ENCODE measurements around the gene NLGN4Y. TPM values are rescaled to one million over a fixed set of nuclear protein-coding genes. Genes with fewer than 3 reads are reported as not detected.

NLGN4Y gene
- total RNA-seq, 1 donor from 2014 or later: not detected

- Mint-ChIP-seq H3K4me3 (no peak overlapping the region), H3K4me1 (no peaks in the 10 kb centered on the region)
- TF ChIP-seq, protein P1, sequence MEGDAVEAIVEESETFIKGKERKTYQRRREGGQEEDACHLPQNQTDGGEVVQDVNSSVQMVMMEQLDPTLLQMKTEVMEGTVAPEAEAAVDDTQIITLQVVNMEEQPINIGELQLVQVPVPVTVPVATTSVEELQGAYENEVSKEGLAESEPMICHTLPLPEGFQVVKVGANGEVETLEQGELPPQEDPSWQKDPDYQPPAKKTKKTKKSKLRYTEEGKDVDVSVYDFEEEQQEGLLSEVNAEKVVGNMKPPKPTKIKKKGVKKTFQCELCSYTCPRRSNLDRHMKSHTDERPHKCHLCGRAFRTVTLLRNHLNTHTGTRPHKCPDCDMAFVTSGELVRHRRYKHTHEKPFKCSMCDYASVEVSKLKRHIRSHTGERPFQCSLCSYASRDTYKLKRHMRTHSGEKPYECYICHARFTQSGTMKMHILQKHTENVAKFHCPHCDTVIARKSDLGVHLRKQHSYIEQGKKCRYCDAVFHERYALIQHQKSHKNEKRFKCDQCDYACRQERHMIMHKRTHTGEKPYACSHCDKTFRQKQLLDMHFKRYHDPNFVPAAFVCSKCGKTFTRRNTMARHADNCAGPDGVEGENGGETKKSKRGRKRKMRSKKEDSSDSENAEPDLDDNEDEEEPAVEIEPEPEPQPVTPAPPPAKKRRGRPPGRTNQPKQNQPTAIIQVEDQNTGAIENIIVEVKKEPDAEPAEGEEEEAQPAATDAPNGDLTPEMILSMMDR (IDR thresholded peaks at IDR 0.05; ENCODE audit: unreplicated experiment): no peak
Observed at GRCh38 chrY:14748329-14748728, 224.0 kb downstream of the NLGN4Y start.

DNA sequence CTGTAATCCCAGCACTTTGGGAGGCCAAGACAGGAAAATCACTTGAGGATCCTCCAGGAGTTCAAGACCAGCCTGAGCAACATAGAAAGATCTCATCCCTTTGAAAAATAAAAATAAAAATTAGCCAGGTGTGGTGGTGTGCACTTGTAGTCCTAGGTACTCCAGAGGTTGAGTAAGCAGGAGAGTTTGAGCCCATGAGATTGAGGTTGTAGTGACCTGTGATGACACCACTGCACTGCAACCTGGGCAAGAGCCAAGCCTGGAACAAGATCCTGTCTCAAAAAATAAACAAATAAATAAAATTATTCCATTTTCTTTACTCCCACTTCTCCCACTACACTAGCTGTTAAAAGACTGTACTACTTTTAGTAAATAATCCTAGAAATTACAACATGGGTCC, 231.2 kb downstream of the NLGN4Y start:
- Mint-ChIP-seq H3K4me1 (no peaks in the 10 kb centered on the region), H3K4me3 (no peak overlapping the region), H3K27me3 (ENCODE audit: low read depth) (no peaks in the 10 kb centered on the region), H3K9me3 (no peaks in the 10 kb centered on the region), H3K36me3 (no peaks in the 10 kb centered on the region), H3K27ac (no peak overlapping the region)
- TF ChIP-seq, protein P1 (IDR thresholded peaks at IDR 0.05; ENCODE audit: unreplicated experiment): no peak
- DNase-seq (ENCODE audit: low spot score in 2 of 2, unreplicated experiment in 2 of 2): no peak

More at GRCh38 chrY:14748329-14748728, 224.0 kb downstream of the NLGN4Y start:
- Mint-ChIP-seq H3K27me3 (ENCODE audit: low read depth) (no peaks in the 10 kb centered on the region), H3K9me3 (no peaks in the 10 kb centered on the region), H3K36me3 (no peaks in the 10 kb centered on the region), H3K27ac (no peak overlapping the region)
- no peak for DNase-seq (ENCODE audit: low spot score in 2 of 2, unreplicated experiment in 2 of 2)

GRCh38 chrY:14762903-14763302, 238.6 kb downstream of the NLGN4Y start:
- no peak for DNase-seq (ENCODE audit: low spot score in 2 of 2, unreplicated experiment in 2 of 2)
- Mint-ChIP-seq H3K27ac (no peak overlapping the region), H3K27me3 (ENCODE audit: low read depth) (no peaks in the 10 kb centered on the region), H3K4me1 (no peaks in the 10 kb centered on the region), H3K4me3 (no peak overlapping the region), H3K36me3 (no peaks in the 10 kb centered on the region), H3K9me3 (no peaks in the 10 kb centered on the region)
- TF ChIP-seq, protein P1 (IDR thresholded peaks at IDR 0.05; ENCODE audit: unreplicated experiment): no peak

DNA sequence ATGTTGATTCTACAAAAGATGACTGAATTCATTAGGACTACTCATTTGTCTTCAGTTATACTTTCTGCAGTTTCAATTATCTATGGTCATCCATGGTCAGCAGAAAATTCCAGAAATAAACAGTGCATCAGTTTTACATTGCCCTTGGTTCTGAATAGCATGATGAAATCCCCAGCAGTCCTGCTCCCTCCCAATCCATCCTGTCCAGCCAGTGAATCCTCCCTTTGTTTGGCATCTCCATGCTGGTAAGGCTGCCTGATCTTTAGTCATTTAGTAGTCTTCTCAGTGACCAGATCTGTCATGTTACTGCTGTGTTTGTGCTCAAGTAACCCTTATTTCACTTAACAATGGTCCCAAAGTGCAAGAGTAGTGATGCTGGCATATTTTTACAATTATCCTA, 239.3 kb downstream of the NLGN4Y start:
- TF ChIP-seq, protein P1 (IDR thresholded peaks at IDR 0.05; ENCODE audit: unreplicated experiment): no peak
- Mint-ChIP-seq H3K36me3 (no peaks in the 10 kb centered on the region), H3K4me3 (no peak overlapping the region), H3K9me3 (no peaks in the 10 kb centered on the region), H3K27ac (no peak overlapping the region), H3K27me3 (ENCODE audit: low read depth) (no peaks in the 10 kb centered on the region), H3K4me1 (no peaks in the 10 kb centered on the region)
- no peak for DNase-seq (ENCODE audit: low spot score in 2 of 2, unreplicated experiment in 2 of 2)

DNA sequence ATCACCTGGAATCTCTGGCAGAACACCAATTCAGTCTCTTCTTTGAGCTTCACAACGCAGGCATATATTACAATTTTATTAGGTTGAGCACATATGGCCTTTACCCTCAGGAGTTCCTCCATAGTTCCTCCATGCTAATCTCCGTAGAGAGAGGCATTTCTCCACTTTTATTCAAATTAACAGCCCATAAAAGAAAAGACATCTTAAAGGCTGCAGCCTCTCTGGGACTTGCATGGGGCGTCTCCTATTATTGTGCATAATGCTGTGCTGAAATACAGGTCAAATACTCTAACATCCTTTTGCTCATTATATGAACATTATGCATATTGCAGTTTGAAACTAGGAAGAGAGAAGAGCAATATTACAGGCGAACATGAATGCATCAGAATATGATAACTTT, 253.9 kb downstream of the NLGN4Y start:
- no peak overlapping the region for H3K27ac Mint-ChIP-seq
- TF ChIP-seq, protein P1 (IDR thresholded peaks at IDR 0.05; ENCODE audit: unreplicated experiment): no peak
- no peaks in the 10 kb centered on the region for H3K36me3 Mint-ChIP-seq
- no peaks in the 10 kb centered on the region for H3K27me3 Mint-ChIP-seq (ENCODE audit: low read depth)
- no peak overlapping the region for H3K4me3 Mint-ChIP-seq
- DNase-seq (ENCODE audit: low spot score in 2 of 2, unreplicated experiment in 2 of 2): no peak
- H3K4me1 Mint-ChIP-seq: no peaks in the 10 kb centered on the region
- H3K9me3 Mint-ChIP-seq: no peaks in the 10 kb centered on the region

DNA sequence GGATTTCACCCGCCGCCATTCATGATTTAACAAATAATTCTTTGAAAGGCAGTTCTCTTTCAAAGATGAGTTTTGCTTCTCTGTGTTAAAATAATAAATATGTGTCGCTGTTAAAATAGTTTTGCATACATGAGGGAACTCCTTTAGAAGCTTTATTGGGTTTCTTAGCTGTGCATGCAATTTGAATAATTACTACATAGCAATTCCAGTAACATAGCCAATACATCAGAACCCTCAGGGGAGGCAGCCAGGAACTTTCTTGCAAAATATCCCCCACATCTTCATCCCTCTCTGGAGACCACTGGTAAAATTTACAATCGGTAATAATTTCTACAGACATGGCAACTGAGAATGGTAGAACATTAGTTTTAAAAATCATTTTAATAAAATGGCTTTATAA, 268.8 kb downstream of the NLGN4Y start:
- Mint-ChIP-seq H3K9me3 (no peaks in the 10 kb centered on the region), H3K4me3 (no peak overlapping the region), H3K27me3 (ENCODE audit: low read depth) (no peaks in the 10 kb centered on the region), H3K36me3 (no peaks in the 10 kb centered on the region), H3K27ac (no peak overlapping the region), H3K4me1 (no peaks in the 10 kb centered on the region)
- no peak for DNase-seq (ENCODE audit: low spot score in 2 of 2, unreplicated experiment in 2 of 2)
- TF ChIP-seq, protein P1 (IDR thresholded peaks at IDR 0.05; ENCODE audit: unreplicated experiment): no peak

All from mesothelial cell of epicardium (in vitro differentiated cells).